Activated CD8-positive, alpha-beta memory T cell treated with anti-CD3 and anti-CD28 coated beads for 24 hours (primary cell): ENCODE results near the gene LIN54.

ENCODE experiments used
- DNase-seq: peaks from one replicate; pipeline ENCODE4 v3.0.0-alpha.2; 2020

Gene LIN54

GRCh38 chr4:82890901-82891706, 119.5 kb downstream of the LIN54 start, which contains the start of gene SEC31A:
Gene SEC31A (minus strand): TSS chr4:82891153. CDS start chr4:82881936, 9,217 bp downstream.
- DNase-seq, result peak; percentile 97

DNA sequence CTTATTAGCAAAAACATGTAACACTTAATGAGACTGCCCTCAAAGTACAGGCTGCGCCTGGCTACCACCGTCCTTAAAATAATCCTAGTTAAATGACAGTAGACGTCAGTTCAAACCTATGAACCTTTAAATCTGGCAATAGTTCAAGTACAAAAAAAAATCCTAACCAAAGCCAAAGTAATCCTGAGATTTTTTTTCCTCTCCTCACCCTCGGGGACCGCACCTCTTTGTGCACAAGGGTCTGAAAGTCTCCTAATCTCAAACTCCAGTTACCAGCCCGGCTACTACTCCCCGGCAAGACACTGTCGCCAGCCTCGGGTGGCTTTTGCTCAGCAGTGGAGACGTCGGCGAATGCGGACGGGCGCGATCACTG, 120.1 kb downstream of the LIN54 start:
- no peak for DNase-seq

DNA sequence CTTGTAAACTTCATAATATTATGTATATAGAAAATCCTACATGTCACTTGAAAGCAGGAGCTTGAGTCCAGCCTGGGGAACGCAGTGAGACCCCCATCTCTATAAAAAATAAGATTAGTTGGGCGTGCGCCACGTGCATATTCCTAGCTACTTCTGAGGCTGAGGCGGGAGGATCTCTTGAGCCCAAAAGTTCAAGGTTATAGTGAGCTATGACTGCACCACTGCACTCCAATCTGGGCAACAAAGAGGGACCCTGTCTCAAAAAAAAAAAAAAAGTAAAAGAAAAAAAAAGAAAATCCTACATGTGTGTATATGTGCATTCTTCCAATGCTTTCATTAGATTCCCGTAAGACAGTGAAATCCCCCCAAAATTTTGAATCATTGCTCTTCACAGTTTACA, 121.3 kb downstream of the LIN54 start:
- DNase-seq, result no peak

GRCh38 chr4:82886147-82886942, 124.3 kb downstream of the LIN54 start:
- DNase-seq, result no peak

- no peak for DNase-seq
These were observed 125.2 kb downstream of the LIN54 start for GRCh38 chr4:82885410-82885809.
